ENCODE results near the gene ST3GAL5.
A peak's percentile ranks its signal among the peaks of the same experiment; 100 is the strongest.

ST3GAL5 gene

GRCh38 chr2:85802354-85803103, 86.3 kb downstream of the ST3GAL5 start:
- no peak for DNase-seq

- DNase-seq, result no peak
Observed at GRCh38 chr2:85801871-85802270, 86.9 kb downstream of the ST3GAL5 start.

- DNase-seq, result no peak
Observed at GRCh38 chr2:85800586-85800985, 88.2 kb downstream of the ST3GAL5 start.

- DNase-seq, result peak; percentile 40
Observed at GRCh38 chr2:85799215-85799956, 89.4 kb downstream of the ST3GAL5 start.

- DNase-seq, result peak; percentile 38
Observed at GRCh38 chr2:85797921-85798320, 90.9 kb downstream of the ST3GAL5 start.

- DNase-seq, result no peak
Observed at GRCh38 chr2:85797263-85797660, 91.5 kb downstream of the ST3GAL5 start.

DNA sequence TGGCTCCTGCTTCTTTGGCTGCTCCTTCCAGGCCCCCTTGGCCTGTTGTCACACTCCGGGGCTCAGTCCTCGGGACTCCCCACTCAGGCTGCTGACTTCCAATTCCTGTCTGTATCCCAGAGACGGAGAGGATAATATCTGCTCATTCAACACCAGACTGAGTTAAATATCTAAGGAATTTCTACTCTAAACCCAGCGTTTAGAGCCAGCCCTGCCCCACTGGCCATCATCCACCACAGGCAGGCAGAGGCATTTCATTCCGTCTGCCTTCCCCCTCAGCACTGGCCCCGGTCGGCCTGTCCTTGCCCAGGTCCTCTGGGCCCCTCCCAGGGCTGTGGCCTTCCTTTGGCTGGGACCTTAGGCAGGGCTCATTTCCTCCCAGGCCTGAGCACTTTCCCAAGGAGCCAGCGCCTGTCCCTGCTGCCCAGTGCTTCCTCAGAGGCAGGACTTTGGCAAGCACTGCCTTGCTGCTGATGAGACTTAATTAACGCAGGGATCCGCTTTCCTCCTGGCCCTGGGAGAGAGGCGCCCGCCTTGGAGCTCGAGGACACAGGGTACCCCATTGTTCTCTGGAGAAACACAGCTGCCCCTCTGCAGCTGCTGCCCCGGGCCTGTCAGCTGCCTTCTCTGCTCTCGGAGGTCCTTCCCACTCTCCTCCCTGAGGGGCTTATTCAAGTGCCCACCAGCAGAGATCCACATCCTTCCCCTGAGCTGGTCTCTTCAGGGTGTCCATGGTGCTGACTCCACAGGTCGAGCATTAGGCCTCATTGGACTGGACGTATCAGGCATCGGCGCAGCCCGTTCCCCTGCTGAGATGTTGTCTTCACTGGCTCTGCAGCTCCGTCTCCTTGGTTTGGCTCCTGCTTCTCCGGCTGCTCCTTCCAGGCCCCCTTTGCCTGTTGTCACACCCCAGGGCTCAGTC, 92.2 kb downstream of the ST3GAL5 start:
- no peak for DNase-seq

DNA sequence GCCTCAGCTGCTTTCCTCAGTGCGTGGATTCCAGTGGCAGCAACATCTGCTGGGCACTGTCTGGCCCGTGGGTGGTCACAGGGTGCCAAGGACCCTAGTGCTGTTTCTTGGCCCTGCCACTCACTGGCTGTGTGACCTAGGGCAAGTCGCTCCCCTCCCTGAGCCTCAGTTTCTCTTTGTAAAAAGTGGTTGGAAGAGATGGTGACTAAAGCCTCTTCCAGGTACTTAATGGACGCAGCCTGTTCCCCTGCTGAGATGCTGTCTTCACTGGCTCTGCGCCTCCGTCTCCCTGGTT, 92.8 kb downstream of the ST3GAL5 start:
- no peak for DNase-seq

GRCh38 chr2:85795331-85796045, 93.3 kb downstream of the ST3GAL5 start:
- DNase-seq, result no peak

DNA sequence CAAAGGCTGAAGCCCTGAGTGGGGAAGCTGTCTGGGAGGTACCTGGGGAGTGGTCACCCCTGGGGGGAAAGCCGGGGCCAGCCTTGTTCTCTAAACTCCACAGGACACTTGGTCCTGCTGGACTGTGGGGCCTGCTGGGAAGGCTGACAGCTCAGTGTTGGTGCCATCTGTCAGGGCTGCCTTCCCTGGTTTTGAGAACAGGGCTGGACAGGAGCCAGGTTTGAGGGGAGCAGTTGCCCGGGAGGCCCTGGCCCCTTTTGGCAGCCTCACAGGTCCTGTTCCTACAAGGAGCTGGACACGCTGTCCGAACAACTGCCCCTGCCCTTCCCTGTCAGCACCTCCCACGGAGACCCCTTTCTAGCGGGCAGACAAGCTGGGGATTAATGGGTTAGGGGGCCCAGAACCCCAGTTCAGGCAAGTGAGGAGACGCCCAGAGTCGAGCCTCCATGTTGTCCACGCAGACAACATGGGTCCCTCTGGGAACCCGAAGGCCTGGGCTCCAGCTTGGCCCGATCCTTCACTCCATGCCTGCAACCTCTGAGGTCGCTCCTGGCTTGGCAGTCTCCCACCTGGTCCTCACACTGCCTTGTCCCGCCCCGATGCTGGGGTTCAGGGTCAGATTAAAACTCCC, 94.2 kb downstream of the ST3GAL5 start:
- DNase-seq, result no peak

DNA sequence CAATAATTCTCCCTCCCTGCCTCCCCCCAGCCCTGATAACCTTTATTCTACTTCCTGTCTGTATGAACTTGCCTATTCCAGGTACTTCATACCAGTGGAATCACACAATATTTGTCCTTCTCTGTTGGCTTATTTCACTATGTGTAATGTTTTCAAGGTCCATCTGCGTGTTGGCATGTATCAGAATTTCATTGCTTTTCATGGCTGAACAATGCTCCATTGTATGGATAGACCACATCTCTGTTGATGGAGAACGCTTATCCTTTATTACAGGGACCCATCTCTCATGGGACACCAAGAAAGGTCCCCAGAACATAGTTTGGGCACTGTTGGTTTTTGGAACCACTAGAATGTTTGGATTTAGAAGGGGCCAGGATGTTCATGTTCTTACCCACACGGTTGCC, 94.8 kb downstream of the ST3GAL5 start:
- no peak for DNase-seq

DNA sequence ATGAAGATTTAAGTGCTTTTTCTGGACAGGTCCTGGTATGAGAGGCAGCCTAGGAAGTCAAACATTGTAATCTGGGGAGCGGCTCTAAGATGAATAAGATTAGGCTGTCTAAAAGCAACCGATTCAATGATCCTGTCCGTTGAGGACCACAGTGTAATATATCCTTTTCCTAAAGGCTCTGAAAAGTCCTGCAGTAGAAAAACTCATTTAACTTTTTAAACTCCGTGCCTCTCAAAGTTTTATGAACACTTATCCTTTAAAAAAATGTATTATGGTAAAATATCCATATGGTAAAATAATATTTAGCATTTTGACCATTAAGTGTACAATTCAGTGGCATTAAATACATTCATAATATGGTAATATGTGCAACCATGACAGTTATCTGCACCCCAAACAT, 95.2 kb downstream of the ST3GAL5 start:
- DNase-seq, result no peak

DNA sequence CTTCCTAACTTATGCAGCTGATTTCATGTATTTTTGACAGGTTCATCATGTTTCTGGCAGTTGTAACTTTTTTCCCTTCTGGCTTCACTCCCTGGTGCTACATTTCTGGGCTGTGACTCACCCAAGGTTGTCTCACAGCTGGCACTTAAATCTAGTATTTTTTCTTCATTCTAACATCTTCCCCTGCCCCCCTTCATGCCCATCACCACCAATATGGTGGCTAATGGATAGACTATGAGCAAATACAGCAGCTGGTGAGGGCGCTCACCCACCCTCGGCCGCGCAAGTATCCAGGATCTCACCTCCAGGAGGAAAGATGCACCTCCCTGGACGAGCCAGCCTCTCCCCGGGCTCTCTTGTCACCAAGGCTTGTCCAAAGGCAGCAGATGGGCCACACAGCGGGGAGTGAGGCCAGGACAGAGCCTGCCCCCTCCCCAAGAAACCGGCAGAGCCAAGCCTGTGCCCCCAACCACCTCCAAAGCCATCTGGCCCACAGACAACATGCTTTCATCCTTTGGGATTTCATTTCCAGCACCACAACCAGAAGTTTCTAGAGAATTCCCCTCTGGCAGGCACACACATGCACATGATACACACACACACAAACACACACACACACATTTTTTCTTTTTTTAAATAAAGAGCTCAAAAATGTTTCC, 95.9 kb downstream of the ST3GAL5 start:
- no peak for DNase-seq

GRCh38 chr2:85791704-85792565, 96.9 kb downstream of the ST3GAL5 start:
- DNase-seq, result no peak

DNA sequence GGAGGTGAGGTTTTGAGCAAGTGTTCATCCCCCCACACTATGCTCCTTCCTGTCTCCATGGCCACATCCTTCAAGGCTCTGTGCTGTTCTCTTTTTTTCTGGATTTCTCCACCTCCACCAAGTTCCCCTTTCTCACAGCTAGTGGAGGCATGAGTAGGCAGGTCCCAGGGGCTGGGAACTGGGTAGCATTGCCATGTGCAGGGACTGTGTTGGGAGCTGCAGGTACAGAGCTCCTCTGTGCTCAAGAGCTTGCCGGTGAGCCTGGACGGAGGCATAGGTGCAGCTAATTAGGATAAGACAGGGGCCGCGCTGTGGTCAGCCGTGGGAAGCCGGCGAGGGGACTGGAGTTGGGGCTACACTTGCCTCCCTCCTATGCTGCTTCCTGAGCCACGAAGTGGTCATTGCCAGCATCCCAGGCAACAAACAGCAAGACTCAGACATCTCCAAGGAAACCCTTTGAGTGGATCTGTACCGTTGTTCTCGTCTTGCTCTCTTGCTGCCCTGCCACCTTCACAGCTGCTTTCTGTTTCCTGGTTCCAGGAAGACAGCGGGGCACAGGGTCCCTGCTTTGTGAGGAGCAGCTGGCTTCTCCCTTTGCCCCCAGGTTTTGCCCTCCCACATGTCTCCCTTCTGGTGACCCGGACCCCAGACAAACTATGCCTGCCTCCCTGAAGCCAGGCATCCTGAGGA, 98.1 kb downstream of the ST3GAL5 start:
- DNase-seq, result no peak

GRCh38 chr2:85790032-85790431, 98.8 kb downstream of the ST3GAL5 start:
- no peak for DNase-seq

DNA sequence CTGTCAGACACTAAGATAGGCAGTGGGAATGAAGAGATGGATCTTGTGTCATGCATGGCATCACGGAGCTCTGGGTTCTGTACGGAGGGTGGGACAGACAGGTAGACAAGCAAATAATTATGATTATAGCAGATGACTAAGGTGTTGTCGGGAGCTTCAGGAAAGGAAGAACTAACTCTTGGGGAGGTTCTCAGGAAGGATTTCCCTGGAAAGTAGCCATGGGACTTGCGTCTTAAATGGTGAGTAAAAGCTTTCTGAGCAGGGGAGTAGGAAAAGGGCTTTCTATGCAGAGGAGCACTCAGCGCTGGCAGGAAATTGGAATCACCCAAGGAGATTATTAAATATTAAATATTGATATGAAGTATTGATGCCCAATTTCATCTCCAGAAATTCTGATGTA, 99.5 kb downstream of the ST3GAL5 start:
- DNase-seq, result no peak

DNA sequence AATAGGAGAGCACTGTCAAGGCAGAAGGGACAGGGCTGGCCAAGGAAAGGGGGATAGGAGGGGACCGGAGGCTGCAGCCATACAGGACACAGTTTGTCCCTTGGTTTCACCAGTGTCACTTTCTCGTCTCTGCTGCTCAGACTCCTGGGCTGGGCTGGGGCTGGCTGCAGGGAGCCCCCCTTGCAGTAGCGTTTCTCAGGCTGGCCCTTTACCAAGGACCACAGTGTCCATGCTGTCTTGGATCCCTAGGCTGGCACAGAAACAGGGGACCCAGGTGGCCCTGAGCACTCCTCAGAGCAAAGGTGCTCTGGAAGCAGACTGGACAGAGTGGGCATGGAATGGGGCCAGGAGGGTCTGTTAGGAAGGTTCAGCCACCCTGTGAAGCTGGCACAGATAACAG, 100.2 kb downstream of the ST3GAL5 start:
- DNase-seq, result no peak

DNA sequence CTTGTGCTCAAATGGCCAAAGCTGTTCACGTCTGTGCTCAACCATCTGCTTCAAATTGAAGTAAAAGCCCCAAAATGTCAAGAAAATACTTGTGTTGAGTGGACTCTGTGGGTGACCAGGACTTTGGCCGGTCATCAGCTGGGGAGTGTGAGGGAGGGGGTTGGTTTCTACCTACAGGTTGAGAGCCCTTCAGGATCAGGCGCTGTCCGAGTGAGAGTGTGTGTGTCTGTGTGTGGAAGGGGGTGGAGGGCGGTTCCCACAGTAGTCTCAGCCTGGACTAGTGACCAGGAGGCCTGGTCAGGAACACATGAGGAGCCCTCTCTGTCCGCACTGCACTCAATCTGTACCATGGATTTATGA, 100.8 kb downstream of the ST3GAL5 start:
- DNase-seq, result no peak

DNA sequence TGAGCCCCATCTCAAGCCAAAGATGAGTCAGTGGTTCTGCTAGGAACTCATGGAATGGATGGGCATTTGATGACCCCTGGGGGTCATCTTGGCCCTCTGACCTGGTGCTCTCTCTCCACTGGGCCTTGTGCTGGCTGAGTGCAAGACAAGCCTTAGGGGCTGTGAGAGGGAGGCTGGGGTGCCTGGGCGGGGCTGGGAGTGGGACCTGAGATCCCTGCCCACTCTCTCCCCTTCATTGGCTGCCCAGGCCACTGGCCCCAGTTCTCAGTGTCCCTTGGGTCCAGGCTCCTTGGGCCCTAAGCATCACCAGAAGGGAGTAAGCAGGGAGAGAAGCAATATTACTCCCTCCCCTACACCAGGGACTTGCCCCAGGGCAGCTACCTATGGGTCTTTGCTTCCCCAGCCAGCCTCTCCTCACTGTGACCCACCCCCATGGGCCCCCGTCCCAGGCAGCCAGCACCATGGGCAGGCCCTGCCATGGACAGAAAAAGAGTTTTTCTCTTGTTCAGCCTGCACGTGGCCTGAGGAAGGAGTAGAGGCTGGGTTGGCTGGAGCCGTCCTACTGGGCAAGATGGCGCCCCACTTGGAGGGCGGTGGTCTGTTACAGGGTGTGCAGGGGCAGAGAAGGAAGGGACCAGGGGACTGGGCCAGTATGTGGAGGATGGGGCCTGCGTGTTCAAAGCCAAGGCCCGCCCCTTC, 101.4 kb downstream of the ST3GAL5 start:
- DNase-seq, result no peak
